Measurements from ENCODE around the gene SNAI3.

Gene SNAI3

GRCh38 chr16:88716601-88717001 is 30.3 kb upstream of the SNAI3 start:
- no peak overlapping the region for H3K4me3 ChIP-seq (ENCODE audit: low read length)
- DNase-seq (ENCODE audit: low read depth): no peak
- TF ChIP-seq CTCF (IDR thresholded peaks at IDR 0.05; ENCODE audit: insufficient read depth, low read depth, low read length, missing control alignments): no peak

- H3K4me3 ChIP-seq (ENCODE audit: low read length): no peak overlapping the region
- DNase-seq (ENCODE audit: low read depth): no peak
- no peak for TF ChIP-seq CTCF (IDR thresholded peaks at IDR 0.05; ENCODE audit: insufficient read depth, low read depth, low read length, missing control alignments)
Observed at GRCh38 chr16:88716201-88716600, 29.9 kb upstream of the SNAI3 start.

DNA sequence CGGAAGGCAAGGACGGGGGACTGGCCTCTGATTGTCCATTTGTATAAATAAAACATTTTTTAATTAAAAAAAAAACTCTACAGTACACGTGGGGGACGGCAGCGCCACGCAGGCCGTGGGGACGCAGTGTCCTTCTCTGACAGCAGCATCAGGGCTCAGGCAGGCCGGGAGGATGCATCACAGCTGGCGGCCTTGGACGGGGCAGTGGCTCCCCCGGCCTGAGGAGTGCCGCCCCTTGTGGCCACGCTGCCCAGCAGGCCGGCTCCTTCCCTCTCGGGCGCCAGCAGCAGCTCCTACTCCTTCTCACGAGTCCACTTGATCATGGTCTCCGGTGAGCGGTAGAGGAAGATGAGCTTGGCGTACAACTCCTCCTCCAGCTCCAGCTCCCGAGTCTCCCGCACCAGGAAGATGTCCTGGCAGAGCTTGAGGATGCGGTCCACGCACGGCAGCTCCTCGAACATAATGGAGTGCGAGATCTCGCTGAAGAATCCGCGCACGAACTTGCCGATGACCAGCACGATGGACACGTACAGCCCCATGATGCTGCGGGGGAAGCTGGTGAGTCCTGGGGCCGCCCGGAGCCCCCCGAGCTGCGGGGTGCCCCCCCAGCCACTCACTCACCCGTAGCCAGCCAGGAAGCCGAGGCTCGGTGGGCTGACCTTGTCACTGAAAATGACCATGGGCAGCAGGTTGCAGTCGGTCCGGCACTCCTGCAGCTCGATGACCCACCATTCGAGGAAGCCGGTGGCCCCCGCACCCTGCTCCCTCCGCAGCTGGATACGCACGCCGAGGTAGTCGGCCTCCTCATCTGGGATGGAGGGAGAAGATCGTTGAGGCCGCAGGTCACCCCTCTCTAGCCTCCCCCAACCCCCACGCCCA is 29.2 kb upstream of the SNAI3 start:
- no peak overlapping the region for H3K4me3 ChIP-seq (ENCODE audit: low read length)
- DNase-seq (ENCODE audit: low read depth): no peak
- no peak for TF ChIP-seq CTCF (IDR thresholded peaks at IDR 0.05; ENCODE audit: insufficient read depth, low read depth, low read length, missing control alignments)

GRCh38 chr16:88714420-88715302 is 28.4 kb upstream of the SNAI3 start:
- H3K4me3 ChIP-seq (ENCODE audit: low read length): no peak overlapping the region
- no peak for TF ChIP-seq CTCF (IDR thresholded peaks at IDR 0.05; ENCODE audit: insufficient read depth, low read depth, low read length, missing control alignments)
- DNase-seq (ENCODE audit: low read depth): no peak

GRCh38 chr16:88713568-88714419 is 27.5 kb upstream of the SNAI3 start:
- no peak overlapping the region for H3K4me3 ChIP-seq (ENCODE audit: low read length)
- no peak for TF ChIP-seq CTCF (IDR thresholded peaks at IDR 0.05; ENCODE audit: insufficient read depth, low read depth, low read length, missing control alignments)
- DNase-seq (ENCODE audit: low read depth): peak; percentile 62

DNA sequence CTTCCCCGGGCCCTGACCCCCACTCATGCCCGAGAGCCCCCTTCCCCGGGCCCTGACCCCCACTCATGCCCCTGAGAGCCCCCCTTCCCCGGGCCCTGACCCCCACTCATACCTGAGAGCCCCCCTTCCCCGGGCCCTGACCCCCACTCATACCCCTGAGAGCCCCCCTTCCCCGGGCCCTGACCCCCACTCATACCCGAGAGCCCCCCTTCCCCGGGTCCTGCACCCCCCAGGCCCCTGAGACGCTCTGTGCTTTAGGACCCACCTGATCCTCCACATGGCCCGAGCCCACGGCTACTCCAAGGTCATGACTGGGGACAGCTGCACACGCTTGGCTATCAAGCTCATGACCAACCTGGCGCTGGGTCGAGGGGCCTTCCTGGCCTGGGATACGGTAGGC is 26.7 kb upstream of the SNAI3 start:
- no peak overlapping the region for H3K4me3 ChIP-seq (ENCODE audit: low read length)
- no peak for DNase-seq (ENCODE audit: low read depth)
- no peak for TF ChIP-seq CTCF (IDR thresholded peaks at IDR 0.05; ENCODE audit: insufficient read depth, low read depth, low read length, missing control alignments)
